MM.1S (cell line): ENCODE results near the gene RNF222.

ENCODE experiments used
- DNase-seq: peaks from one replicate; pipeline ENCODE4 v3.0.0-alpha.2; 2015
- H2AFZ ChIP-seq: fragments of 300-600 bp; sonication (generic); 2 replicates; pipeline ENCODE4 v1.6.0; 2016; ENCODE audit warnings: antibody characterized with exemption, low read length
- H3F3A ChIP-seq: fragments of 300-600 bp; sonication (generic); 2 replicates; pipeline ENCODE4 v1.6.1; 2016; ENCODE audit warnings: mild to moderate bottlenecking, antibody characterized with exemption, low read length, moderate library complexity, mixed read lengths; ENCODE audit not compliant: insufficient read depth
- H3K27ac ChIP-seq: fragments of 300-600 bp; sonication (generic); 2 replicates; pipeline ENCODE4 v1.5.1; 2016; ENCODE audit warnings: mild to moderate bottlenecking, low read length
- H3K27me3 ChIP-seq: fragments of 300-600 bp; sonication (generic); replicated peaks from 2 replicates; pipeline ENCODE4 v1.6.0; 2016; ENCODE audit warnings: low read length; ENCODE audit not compliant: insufficient read depth
- H3K36me3 ChIP-seq: fragments of 300-600 bp; sonication (generic); replicated peaks from 2 replicates; pipeline ENCODE4 v1.6.1; 2016; ENCODE audit warnings: mild to moderate bottlenecking, low read length, mixed read lengths; ENCODE audit not compliant: insufficient read depth
- H3K4me1 ChIP-seq: fragments of 300-600 bp; sonication (generic); 2 replicates; pipeline ENCODE4 v1.6.1; 2016; ENCODE audit warnings: low read length, mixed read lengths
- H3K4me2 ChIP-seq: fragments of 300-600 bp; sonication (generic); 2 replicates; pipeline ENCODE4 v1.6.0; 2016; ENCODE audit warnings: low read depth, low read length
- H3K4me3 ChIP-seq: fragments of 300-600 bp; sonication (generic); 2 replicates; pipeline ENCODE4 v1.5.1; 2016; ENCODE audit warnings: low read length, mixed read lengths
- H3K79me2 ChIP-seq: fragments of 300-600 bp; sonication (generic); 2 replicates; pipeline ENCODE4 v1.6.1; 2016; ENCODE audit warnings: mixed run types, low read length, mixed read lengths
- H3K9ac ChIP-seq: fragments of 300-600 bp; sonication (generic); 2 replicates; pipeline ENCODE4 v1.6.1; 2016; ENCODE audit warnings: low read length, mixed read lengths
- H3K9me2 ChIP-seq: fragments of 300-600 bp; sonication (generic); replicated peaks from 2 replicates; pipeline ENCODE4 v1.6.1; 2016; ENCODE audit warnings: mild to moderate bottlenecking, low read length, mixed read lengths; ENCODE audit not compliant: insufficient read depth
- H3K9me3 ChIP-seq: fragments of 300-600 bp; sonication (generic); replicated peaks from 2 replicates; pipeline ENCODE4 v1.6.1; 2016; ENCODE audit warnings: mild to moderate bottlenecking, low read length, mixed read lengths; ENCODE audit not compliant: insufficient read depth
- H4K20me1 ChIP-seq: fragments of 300-600 bp; sonication (generic); 2 replicates; pipeline ENCODE4 v1.6.1; 2016; ENCODE audit warnings: mild to moderate bottlenecking, low read length, moderate library complexity, mixed read lengths; ENCODE audit not compliant: insufficient read depth
- EZH2 ChIP-seq: fragments of 300-600 bp; sonication (generic); optimal IDR thresholded peaks from 2 replicates; pipeline ENCODE3; 2017; ENCODE audit warnings: low read depth, mild to moderate bottlenecking, antibody characterized with exemption, low read length, mixed read lengths
- EZH2phosphoT487 ChIP-seq: fragments of 300-600 bp; sonication (generic); IDR thresholded peaks from 2 replicates; pipeline ENCODE4 v1.6.1; 2018; ENCODE audit warnings: antibody characterized with exemption, low read length
- TF ChIP-seq, protein P1 (sequence below): fragments of 300-600 bp; sonication (generic); IDR thresholded peaks from 2 replicates; pipeline ENCODE4 v1.5.1; 2016; ENCODE audit warnings: antibody characterized with exemption, low read length, mixed read lengths

The RNF222 gene

DNA sequence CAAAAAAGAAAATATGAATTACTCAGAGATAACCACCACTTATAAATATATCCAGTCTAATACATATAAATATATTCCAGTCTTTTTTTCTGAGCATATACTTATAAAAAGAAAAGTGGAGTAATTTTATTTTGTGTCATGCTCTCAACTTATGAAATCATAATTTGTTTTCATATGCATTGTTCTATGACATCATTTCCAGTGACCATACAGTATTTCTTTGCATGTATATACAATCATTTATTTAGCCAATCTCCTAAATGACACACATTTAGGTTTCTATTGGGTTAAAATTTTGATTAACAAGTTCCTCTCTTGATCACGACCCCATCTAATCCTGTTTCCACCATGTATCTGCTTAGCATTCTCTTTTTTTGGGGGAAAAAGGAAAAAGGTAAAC lies 21.7 kb upstream of the RNF222 start:
- Histone ChIP-seq H2AFZ (no peak overlapping the region), H3K9ac (no peak overlapping the region), H3F3A (peaks cover 17% of the 10 kb centered on the region), H3K4me3 (no peak overlapping the region), H3K36me3 (no peaks in the 10 kb centered on the region), H3K79me2 (no peaks in the 10 kb centered on the region), H3K27ac (no peak overlapping the region), H4K20me1 (no peaks in the 10 kb centered on the region), H3K9me3 (no peaks in the 10 kb centered on the region), H3K4me1 (peaks cover 19% of the 10 kb centered on the region), H3K4me2 (no peak overlapping the region), H3K27me3 (no peaks in the 10 kb centered on the region), H3K9me2 (no peaks in the 10 kb centered on the region)
- TF ChIP-seq, protein P1, sequence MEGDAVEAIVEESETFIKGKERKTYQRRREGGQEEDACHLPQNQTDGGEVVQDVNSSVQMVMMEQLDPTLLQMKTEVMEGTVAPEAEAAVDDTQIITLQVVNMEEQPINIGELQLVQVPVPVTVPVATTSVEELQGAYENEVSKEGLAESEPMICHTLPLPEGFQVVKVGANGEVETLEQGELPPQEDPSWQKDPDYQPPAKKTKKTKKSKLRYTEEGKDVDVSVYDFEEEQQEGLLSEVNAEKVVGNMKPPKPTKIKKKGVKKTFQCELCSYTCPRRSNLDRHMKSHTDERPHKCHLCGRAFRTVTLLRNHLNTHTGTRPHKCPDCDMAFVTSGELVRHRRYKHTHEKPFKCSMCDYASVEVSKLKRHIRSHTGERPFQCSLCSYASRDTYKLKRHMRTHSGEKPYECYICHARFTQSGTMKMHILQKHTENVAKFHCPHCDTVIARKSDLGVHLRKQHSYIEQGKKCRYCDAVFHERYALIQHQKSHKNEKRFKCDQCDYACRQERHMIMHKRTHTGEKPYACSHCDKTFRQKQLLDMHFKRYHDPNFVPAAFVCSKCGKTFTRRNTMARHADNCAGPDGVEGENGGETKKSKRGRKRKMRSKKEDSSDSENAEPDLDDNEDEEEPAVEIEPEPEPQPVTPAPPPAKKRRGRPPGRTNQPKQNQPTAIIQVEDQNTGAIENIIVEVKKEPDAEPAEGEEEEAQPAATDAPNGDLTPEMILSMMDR = no peak
- TF ChIP-seq EZH2phosphoT487 (no peak), EZH2 (no peak)
- DNase-seq = no peak

DNA sequence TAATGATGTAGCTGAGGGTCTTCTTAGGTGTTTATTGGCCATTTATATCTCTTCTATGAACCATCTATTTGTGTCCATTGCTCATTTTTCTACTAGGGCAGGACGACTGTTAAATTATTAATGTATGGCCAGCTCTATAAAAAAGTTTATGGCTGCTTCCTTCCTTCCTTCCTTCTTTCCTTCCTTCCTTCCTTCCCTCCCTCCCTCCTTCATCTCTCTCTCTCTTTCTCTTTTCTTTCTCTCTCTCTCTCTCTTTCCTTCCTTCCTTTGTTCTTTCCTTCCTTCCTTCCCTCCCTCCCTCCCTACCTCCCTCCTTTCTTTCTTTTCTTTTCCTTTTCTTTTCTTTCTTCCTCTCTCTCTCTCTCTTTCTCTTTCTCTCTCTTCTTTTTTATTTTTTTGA lies 20.8 kb upstream of the RNF222 start:
- Histone ChIP-seq H3K79me2 (no peaks in the 10 kb centered on the region), H2AFZ (no peak overlapping the region), H3K4me1 (peaks cover 19% of the 10 kb centered on the region), H3K4me3 (no peak overlapping the region), H3K27ac (no peak overlapping the region), H3K4me2 (no peak overlapping the region), H3K9me2 (no peaks in the 10 kb centered on the region), H3K27me3 (no peaks in the 10 kb centered on the region), H3K9me3 (no peaks in the 10 kb centered on the region), H3K36me3 (no peaks in the 10 kb centered on the region), H4K20me1 (no peaks in the 10 kb centered on the region), H3K9ac (no peak overlapping the region), H3F3A (peaks cover 17% of the 10 kb centered on the region)
- no peak for DNase-seq
- TF ChIP-seq EZH2 (no peak), EZH2phosphoT487 (no peak)
- TF ChIP-seq, protein P1 = no peak

DNA sequence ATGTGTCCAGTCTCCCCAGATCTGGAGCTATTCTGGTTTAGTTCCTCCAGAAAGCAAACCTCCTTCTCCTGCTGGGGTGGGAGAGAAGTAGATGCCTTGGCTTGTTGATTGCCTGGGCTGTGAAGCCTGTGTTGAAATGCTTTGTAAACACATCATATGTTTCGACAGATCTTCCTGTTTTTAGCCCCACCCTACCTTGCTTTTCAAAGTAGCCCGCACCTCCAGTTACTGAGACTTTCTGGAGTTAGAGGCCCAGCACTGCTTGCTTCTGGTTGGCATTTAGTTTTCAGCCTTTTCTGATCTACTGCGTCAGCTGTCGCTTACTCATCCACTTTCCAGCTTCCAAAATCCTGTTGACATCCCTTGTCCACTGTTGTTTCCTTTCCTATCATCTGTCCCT lies 20.2 kb upstream of the RNF222 start:
- no peak overlapping the region for H3K27ac ChIP-seq
- H3F3A ChIP-seq = peaks cover 17% of the 10 kb centered on the region
- H2AFZ ChIP-seq = no peak overlapping the region
- no peaks in the 10 kb centered on the region for H3K79me2 ChIP-seq
- H3K4me1 ChIP-seq = peaks cover 19% of the 10 kb centered on the region
- no peaks in the 10 kb centered on the region for H4K20me1 ChIP-seq
- DNase-seq = no peak
- H3K36me3 ChIP-seq = no peaks in the 10 kb centered on the region
- no peak overlapping the region for H3K4me3 ChIP-seq
- no peaks in the 10 kb centered on the region for H3K27me3 ChIP-seq
- no peaks in the 10 kb centered on the region for H3K9me3 ChIP-seq
- no peak overlapping the region for H3K4me2 ChIP-seq
- H3K9me2 ChIP-seq = no peaks in the 10 kb centered on the region
- H3K9ac ChIP-seq = no peak overlapping the region
- TF ChIP-seq, protein P1 = no peak
- no peak for TF ChIP-seq EZH2
- TF ChIP-seq EZH2phosphoT487 = no peak
